ENCODE data around the gene TGM3.
A peak's percentile ranks its signal among the peaks of the same experiment; 100 is the strongest.

Gene TGM3

DNA sequence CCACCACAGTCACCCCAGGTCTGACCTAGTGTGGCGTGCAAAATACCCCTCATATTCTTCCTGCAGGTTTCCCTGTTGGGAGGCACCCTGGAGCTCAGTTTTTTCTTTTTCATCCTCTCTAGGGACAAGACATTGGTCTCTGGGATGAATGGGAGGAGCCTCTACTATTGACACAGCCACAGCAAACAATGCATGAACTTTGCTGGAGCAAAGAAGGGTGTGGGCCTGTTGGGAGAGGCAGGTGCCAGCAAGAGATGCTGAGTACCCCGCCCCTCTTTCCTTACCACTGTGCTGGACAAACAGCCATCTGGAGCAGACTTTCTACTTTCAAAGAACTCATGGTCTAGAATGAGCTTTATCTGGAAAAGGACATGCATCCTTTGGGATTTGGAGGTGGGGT lies 10.1 kb downstream of the TGM3 start:
- Histone ChIP-seq H3K27me3 (ENCODE audit: insufficient read depth, poor library complexity, severe bottlenecking) (peaks cover 4% of the 10 kb centered on the region), H3K4me1 (ENCODE audit: insufficient read depth, poor library complexity, severe bottlenecking) (no peaks in the 10 kb centered on the region), H3K9me3 (ENCODE audit: severe bottlenecking) (no peaks in the 10 kb centered on the region), H3K27ac (ENCODE audit: poor library complexity, severe bottlenecking) (no peak overlapping the region), H3K4me3 (ENCODE audit: severe bottlenecking) (no peak overlapping the region), H3K36me3 (ENCODE audit: low read depth) (no peaks in the 10 kb centered on the region)
- DNase-seq (ENCODE audit: low spot score) (no peak), ATAC-seq (ENCODE audit: low read depth) (peak; percentile 36; the same call in 2 of the 3 replicates)
- TF ChIP-seq, protein P1, sequence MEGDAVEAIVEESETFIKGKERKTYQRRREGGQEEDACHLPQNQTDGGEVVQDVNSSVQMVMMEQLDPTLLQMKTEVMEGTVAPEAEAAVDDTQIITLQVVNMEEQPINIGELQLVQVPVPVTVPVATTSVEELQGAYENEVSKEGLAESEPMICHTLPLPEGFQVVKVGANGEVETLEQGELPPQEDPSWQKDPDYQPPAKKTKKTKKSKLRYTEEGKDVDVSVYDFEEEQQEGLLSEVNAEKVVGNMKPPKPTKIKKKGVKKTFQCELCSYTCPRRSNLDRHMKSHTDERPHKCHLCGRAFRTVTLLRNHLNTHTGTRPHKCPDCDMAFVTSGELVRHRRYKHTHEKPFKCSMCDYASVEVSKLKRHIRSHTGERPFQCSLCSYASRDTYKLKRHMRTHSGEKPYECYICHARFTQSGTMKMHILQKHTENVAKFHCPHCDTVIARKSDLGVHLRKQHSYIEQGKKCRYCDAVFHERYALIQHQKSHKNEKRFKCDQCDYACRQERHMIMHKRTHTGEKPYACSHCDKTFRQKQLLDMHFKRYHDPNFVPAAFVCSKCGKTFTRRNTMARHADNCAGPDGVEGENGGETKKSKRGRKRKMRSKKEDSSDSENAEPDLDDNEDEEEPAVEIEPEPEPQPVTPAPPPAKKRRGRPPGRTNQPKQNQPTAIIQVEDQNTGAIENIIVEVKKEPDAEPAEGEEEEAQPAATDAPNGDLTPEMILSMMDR (IDR thresholded peaks at IDR 0.05; ENCODE audit: poor library complexity, severe bottlenecking): no peak

DNA sequence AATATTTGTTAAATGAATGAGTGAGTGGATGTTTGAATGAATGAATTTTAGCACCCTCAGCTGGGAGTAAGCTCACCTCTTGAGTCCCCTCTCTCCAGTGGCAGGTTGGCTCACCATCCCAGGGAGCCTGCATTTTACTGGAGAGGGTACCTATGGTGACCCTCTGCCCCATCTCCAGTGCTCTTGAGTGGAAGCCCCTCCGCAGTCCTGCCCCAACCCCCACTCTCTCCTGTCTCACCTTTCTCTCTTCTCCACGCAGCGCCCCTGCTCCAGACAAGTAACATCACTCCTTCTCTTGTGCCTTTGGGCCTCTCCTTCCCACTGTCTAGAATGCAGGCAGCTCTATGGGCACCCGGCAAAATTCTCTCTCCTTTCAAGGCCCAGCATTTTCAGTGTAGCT lies 11.3 kb downstream of the TGM3 start:
- no peak overlapping the region for H3K4me3 ChIP-seq (ENCODE audit: severe bottlenecking)
- H3K27me3 ChIP-seq (ENCODE audit: insufficient read depth, poor library complexity, severe bottlenecking): peaks cover 4% of the 10 kb centered on the region
- TF ChIP-seq, protein P1 (IDR thresholded peaks at IDR 0.05; ENCODE audit: poor library complexity, severe bottlenecking): no peak
- no peaks in the 10 kb centered on the region for H3K36me3 ChIP-seq (ENCODE audit: low read depth)
- H3K4me1 ChIP-seq (ENCODE audit: insufficient read depth, poor library complexity, severe bottlenecking): no peaks in the 10 kb centered on the region
- no peaks in the 10 kb centered on the region for H3K9me3 ChIP-seq (ENCODE audit: severe bottlenecking)
- DNase-seq (ENCODE audit: low spot score) (no peak), ATAC-seq (ENCODE audit: low read depth) (no peak)
- no peak overlapping the region for H3K27ac ChIP-seq (ENCODE audit: poor library complexity, severe bottlenecking)

DNA sequence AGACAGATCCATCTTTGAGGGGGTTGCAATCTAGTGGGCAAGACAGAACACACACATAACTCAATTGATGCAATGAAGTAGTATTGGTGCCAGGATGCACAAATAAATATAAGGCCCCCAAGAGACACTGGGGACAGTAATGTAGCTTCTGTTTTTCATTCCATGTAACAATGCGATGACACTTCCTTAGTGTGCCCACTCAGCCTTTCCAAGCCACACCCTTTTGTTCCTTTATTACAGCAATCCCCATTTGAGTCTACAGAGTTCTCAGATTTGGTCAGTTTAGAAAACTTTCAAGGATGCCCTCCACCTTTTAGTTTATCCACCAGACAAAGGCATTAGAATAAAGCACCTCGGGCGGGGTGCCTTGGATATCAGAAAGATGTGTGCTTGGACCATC lies 15.5 kb downstream of the TGM3 start:
- DNase-seq (ENCODE audit: low spot score): no peak

DNA sequence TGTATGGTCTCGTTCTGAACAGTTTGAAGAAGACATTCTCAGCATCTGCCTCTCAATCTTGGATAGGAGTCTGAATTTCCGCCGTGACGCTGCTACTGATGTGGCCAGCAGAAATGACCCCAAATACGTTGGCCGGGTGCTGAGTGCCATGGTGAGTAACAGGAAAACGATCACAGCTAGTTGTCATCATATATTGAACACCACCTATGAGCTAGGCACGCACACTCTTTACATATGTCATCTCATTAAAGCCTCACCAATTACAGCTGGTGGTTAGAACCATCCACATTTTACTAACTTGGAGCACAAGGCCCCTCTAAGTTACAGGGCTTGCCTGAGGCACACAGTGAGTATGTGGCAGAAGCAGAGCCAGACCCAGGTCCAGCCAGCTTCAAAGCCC lies 17.1 kb downstream of the TGM3 start:
- ATAC-seq (ENCODE audit: low read depth) (no peak), DNase-seq (ENCODE audit: low spot score) (no peak)
- Histone ChIP-seq H3K27me3 (ENCODE audit: insufficient read depth, poor library complexity, severe bottlenecking) (no peaks in the 10 kb centered on the region), H3K4me3 (ENCODE audit: severe bottlenecking) (no peak overlapping the region), H3K36me3 (ENCODE audit: low read depth) (no peaks in the 10 kb centered on the region), H3K9me3 (ENCODE audit: severe bottlenecking) (no peaks in the 10 kb centered on the region), H3K27ac (ENCODE audit: poor library complexity, severe bottlenecking) (no peak overlapping the region), H3K4me1 (ENCODE audit: insufficient read depth, poor library complexity, severe bottlenecking) (no peaks in the 10 kb centered on the region)
- TF ChIP-seq, protein P1 (IDR thresholded peaks at IDR 0.05; ENCODE audit: poor library complexity, severe bottlenecking): no peak

More for the DNA sequence above, 15.5 kb downstream of the TGM3 start:
- TF ChIP-seq, protein P1 (IDR thresholded peaks at IDR 0.05; ENCODE audit: poor library complexity, severe bottlenecking): no peak
- H3K27me3 ChIP-seq (ENCODE audit: insufficient read depth, poor library complexity, severe bottlenecking): no peaks in the 10 kb centered on the region
- no peaks in the 10 kb centered on the region for H3K4me1 ChIP-seq (ENCODE audit: insufficient read depth, poor library complexity, severe bottlenecking)
- no peak overlapping the region for H3K4me3 ChIP-seq (ENCODE audit: severe bottlenecking)
- no peaks in the 10 kb centered on the region for H3K9me3 ChIP-seq (ENCODE audit: severe bottlenecking)
- H3K27ac ChIP-seq (ENCODE audit: poor library complexity, severe bottlenecking): no peak overlapping the region
- H3K36me3 ChIP-seq (ENCODE audit: low read depth): no peaks in the 10 kb centered on the region
- no peak for ATAC-seq (ENCODE audit: low read depth)

DNA sequence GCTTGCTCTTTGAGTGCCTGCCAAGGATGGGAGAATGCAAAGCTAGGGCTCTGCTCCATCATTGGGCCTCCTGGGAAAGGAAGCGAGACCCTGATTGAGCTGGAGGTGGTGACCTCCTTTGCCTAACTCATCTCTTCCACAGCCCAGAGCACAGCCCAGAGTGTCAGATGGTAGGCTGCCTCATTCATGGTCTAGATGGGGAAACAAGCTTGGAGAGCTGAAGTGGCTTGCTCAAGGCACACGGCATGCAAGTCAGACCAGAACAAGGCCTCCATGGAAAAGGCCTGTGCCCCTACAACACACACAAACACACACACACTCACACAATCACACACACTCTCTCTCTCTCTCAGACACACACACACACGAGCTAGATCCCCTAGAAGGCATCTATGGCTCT lies 17.5 kb downstream of the TGM3 start:
- no peak overlapping the region for H3K27ac ChIP-seq (ENCODE audit: poor library complexity, severe bottlenecking)
- DNase-seq (ENCODE audit: low spot score) (no peak), ATAC-seq (ENCODE audit: low read depth) (no peak)
- H3K36me3 ChIP-seq (ENCODE audit: low read depth): no peaks in the 10 kb centered on the region
- no peaks in the 10 kb centered on the region for H3K9me3 ChIP-seq (ENCODE audit: severe bottlenecking)
- H3K4me1 ChIP-seq (ENCODE audit: insufficient read depth, poor library complexity, severe bottlenecking): no peaks in the 10 kb centered on the region
- H3K27me3 ChIP-seq (ENCODE audit: insufficient read depth, poor library complexity, severe bottlenecking): no peaks in the 10 kb centered on the region
- no peak overlapping the region for H3K4me3 ChIP-seq (ENCODE audit: severe bottlenecking)
- TF ChIP-seq, protein P1 (IDR thresholded peaks at IDR 0.05; ENCODE audit: poor library complexity, severe bottlenecking): no peak
